Measurements from ENCODE around the gene NEGR1.

NEGR1 gene

DNA sequence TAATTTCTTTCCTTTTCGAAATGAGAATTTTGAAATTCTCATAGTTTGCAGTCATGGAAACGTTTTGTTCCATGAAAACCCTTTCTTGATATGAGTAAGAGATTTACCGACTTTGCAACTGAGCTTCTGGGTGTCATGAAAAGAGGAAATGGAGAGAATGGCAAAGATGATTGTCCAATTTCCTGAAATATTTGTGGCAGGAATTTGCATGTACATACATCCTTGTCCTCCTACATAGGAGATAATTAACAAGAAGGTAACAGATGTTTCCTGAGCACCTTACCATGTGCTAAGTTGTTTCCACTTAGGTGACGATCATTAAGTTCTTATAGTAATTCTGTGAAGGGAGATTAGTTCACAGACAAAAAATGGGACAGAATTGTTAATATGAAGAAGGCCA lies 170.7 kb downstream of the NEGR1 start:
- no peak for DNase-seq

DNA sequence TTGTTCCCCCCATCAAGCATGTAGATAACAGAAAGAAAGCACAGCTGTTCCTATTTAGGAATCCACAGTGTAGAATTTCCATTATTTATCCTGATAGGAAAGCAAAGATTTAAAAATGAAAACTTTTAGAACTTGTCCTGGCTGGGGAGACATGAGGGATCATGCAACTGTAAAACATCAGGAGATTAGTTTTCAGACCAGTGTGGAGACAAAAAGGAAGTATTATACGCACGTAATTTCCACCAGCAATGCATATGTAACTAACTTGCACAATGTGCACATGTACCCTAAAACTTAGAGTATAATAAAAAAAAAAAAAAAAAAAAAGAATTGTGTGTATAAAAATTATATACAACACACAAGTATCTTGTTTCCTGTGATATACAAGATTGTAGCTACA lies 172.4 kb downstream of the NEGR1 start:
- no peak for DNase-seq

DNA sequence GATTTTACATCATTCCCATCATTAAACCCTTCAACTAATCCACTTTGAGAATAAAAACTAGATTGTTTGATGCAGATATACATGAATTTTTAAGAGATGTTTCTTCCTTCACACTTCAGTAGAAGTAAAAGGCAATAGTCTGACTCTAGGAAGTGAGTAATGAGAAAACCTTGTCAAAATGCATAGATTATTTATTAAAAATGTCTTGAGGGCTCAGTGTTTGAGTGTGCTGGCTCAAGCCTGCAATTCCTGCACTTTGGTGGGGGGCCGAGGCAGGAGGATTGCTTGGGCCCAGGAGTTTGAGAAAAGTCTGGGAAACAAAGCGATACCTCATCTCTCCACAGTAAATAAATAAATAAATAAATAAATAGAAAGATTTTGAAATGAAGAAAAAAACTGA lies 177.1 kb downstream of the NEGR1 start:
- no peak for DNase-seq

DNA sequence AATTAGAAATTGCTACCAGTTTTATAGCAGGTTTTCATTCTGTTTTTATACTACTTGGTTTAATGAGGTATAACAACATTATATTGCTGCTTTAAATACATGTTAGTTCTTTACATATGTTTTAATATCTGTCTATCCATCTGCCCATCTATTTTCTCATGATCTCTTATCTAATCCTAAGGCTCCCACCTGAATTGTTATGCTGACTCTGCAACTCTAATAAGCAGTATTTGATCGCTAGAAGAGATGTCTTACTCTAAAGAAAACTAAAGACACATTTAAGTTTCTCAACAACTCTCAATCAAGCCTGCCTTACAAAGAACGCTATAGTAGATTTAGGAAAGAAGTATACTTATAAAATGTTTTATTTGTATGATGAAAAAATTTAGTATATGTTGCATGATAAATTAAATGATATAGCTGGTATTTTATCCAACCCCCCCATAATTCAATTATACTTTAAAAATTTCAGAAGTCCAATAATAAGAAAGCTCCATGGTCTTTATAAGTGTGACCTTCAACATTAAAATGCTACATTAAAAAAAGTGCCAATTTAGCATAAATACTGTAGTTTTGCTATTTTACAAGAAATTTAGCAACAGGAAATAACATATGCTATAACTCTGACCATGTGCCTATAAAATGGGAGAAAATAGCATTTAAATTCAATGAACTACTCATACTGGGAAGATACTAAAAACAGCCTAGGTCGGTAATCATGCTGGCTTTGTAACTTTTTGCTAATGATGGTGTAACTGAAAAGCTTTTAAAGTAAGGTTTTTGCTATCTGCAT lies 180.3 kb downstream of the NEGR1 start:
- no peak for DNase-seq

DNA sequence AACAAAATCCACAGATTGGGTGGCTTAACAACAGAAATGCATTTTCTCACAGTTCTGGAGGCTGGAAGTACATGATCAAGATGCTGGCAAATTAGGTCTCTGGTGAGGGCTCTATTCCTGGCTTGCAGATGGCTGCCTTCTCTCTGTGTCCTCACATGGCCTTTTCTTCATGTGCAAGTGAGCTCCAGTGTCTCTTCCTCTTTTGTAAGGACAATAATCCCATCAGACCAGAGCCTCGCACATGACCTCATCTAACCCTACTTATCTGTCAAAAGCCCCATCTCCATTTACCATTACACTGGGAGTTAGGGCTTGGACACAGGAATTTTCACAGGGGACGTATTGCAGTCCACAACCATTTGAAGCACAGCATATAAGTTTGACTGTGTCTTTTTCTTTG lies 181.6 kb downstream of the NEGR1 start:
- DNase-seq, result no peak

DNA sequence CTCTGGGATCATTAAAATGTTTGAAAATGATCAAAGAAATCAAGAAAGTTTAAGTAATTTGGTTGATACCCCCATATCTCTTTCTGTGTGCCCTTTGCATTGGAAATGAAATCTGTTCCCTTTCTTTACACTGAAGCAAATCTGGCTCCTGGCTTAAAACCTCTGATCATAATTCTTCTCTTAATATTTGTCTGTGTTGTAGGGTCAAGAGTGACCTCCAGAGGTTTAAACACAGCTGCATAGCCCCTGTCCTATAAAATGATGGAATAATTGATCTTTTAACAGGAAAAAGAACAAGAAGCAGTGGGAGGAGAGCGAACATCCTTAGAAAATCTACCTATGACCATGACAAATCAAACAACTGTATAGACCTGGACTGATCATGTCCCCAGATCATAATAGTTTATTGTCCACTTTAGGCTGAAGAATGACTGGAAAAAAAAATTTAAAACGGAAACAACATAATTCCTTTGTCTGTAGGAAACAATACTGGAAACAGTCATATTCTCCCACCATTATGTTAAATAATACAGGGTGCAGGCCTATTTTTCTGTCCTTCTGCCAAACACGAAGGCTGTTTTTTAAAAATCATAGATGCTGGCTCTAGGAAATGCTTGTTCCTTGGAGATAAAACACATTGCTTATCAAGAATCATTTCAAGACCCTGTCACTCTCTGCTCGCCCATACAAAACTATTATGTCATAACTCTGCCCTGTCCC lies 184.3 kb downstream of the NEGR1 start:
- no peak for DNase-seq

DNA sequence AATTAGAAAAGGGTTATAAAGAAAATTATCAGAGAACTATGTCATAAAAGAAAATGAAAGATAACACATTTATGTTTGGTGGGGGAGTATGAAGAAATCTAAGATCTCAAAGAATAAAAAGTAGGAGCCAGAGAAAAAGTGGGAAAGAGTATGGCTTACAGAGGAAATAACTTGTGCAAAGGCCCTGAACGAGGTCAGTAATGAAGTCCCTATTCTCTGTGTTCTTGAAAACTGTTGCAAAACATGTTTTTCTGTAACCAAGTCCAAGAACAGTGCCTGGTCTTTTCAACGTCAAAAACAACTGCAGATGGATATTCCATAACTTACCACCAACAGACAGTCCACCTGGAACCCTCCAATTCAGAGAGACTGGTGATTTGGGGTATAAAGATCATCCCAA lies 188.1 kb downstream of the NEGR1 start:
- DNase-seq, result no peak

DNA sequence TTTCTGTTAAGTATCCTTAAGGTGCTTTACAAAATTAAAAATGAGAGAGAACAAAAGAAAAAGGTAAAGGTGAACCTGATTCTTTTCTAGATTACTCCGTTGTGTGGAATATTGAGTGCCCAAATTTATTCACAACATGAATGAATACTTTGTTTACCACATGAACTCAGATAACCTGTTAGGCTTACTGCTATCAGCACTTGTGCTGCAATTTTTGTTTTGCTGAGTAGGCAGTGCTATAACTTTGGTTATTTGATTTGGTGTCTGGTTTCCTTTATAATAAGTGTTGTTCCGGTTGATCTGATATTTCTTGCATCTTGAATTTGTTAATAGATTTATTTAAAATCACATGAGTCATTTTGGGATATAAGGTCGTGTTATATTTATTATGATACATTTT lies 195.9 kb downstream of the NEGR1 start:
- DNase-seq, result no peak

DNA sequence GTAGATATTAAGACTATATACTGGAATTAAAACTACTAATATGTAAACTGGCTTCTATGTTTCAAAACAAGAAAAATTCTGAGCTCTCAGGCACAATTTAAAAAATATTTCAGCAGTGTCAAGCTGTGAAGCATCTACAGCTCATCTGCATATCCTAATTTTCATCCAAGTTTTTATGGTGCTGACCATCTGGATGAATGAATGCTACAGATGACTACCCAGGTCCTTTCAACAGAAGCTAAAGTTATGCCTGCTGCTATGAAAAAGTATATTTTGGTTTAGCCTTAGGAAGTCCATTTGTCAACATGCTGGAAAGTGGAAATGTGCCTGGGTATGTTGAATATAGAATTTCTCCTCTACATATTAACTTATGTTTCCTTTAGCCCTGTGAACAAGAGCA lies 206.9 kb downstream of the NEGR1 start:
- DNase-seq, result no peak

DNA sequence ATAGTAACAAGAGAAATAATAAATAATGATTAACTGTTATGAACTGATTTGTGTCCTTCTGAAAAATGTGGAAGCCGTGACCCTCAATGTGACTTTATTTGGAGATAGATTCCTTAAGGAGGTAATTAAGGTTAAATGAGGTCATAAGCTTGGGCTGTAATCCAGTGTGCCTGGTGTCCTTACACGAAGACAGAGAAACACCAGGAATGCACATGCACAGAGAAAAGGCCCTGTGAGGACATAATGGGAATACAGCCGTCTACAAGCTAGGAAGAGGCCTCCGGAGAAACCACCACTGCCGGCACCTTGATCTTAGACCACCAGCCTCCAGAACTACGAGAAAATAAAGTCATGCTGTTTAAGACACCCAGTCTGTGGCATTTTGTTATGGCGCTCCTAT lies 215.9 kb downstream of the NEGR1 start:
- no peak for DNase-seq

DNA sequence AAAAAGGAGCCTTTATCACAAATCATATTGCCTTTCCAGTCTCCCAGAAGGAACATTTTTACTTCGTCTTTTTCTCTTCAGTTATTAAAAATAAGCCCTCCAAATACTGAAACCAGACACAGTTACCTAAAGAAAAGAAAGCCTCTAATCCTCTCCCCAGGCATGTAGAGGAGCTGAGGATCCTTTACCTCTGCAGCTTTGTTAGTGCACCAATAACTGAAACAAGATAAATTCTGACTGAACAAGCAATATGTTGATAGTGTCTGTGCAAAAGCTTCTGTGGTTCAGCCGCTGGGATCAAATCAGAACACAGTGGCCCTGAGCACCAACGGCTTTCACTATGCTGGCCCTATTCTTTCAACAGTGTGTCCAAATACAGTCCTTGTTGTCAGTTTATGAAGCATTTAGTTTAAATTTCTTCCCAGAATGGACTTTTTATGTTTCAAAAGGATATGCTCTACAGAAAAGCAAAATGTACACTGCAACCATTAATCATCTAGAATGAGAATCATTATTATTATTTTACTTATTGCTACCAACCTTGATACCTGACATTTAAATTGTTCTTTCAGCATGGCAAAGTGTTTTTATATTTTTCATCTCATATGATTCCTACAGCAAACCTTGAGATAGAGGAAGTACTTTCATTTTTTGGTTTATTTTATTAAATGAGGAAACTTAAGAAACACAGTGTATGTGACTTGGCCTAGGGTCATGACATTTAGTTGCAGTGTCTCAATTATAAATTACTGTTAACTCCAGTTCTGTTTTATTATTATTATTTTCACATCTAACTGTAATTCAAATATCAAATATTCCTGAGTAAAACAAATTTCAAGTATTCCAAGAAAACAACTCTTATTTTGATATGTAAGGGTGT lies 217.9 kb downstream of the NEGR1 start:
- no peak for DNase-seq

DNA sequence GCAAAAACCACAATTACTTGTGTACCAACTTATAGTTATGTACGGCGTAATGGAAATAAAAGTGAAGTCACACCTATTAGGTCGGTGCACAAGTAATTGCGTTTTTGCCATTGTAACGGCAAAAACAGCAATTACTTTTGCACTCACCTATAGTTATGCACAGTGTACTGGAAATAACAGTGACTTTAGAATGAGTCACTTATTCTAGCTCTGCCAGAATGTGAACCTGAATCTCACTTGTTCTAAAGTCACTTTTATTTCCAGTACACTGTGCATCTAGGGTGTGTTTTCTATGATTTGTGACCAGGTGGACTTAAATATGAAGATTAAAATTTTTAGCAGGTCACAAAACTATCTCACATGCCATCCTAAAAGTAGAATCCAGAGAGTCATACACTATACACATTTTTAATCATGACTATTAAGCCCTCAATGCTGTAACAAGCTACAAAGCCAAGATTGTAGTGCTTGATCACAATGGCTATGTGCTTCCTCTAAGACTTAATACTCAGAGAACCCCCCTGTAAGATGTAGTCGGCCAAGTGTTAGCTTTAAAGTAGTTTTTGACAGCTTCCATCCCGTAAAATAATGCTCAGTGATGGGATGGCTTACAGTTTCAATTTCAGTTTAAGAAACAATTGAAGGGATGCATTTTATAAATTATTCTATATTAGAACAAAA lies 218.8 kb downstream of the NEGR1 start:
- DNase-seq, result no peak

DNA sequence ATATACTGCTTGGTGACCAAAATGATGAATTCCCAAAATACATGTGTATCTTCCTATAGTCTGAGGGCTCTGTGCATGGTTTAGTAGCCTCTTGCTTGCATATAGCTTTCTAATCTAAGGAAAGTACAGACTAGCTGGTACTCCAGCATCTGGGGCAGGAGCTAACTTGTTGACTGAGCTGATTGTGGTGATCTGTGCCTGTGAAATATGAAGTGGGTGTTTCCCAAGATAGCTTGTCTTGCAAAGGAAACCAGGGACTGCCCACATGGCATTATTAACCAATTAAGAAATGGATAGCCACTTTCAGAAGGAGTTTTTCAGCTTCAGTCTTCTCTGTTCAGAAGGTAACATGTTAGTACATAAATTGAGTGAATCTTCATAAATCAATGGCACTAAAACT lies 219.8 kb downstream of the NEGR1 start:
- no peak for DNase-seq

DNA sequence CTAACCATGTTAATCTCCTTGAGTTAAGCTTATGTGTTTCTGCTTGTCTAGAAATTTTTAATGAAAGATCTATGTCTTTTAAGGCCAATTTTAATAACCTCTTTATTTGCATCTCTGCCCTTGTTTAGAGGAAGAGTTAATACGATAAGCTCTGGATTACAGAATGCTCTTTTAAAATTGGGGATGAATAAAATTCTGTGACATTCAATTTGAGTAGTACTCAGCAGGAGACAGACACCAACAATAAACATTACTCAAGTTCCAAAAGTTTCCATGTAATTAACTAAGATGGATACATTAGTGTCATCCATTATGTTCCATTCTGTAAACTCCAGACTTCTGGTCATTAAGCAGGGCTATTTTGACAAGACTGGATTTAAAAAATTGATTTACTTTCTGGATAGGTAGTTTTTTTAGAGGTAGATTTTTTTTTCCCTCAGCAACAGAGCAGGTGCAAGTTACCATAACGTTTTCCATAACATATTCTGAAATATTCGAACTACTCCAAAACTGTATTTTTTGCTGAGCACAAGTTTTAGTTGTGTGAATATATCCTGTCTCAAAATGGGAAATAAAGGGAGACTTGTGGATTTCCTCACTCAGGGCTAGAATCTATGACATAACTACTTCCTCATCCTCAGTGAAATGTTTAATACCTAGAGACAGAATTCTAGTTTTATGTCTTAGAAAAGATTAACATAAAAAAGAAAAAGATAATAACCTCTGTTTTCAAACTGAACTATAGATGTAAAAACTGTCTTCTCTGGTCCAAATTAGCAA lies 221.7 kb downstream of the NEGR1 start:
- DNase-seq, result no peak

DNA sequence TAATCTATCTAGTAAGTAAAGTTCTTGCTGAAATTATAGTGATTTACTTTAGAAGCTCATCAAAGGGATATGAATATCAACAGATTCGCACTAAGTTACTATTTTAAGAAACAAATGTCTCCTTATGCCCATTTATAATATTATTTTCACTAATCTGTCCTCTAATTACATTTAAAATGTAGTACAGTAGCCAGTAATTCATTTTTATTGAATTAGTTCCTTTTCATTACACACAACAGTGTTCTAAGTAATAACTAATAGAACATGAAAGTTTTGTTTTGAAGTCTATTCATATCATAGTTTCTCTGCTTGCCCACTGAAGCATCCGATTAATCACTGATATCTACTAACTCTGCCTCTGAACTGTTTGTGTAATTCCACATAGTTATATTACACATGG lies 225.8 kb downstream of the NEGR1 start:
- no peak for DNase-seq

DNA sequence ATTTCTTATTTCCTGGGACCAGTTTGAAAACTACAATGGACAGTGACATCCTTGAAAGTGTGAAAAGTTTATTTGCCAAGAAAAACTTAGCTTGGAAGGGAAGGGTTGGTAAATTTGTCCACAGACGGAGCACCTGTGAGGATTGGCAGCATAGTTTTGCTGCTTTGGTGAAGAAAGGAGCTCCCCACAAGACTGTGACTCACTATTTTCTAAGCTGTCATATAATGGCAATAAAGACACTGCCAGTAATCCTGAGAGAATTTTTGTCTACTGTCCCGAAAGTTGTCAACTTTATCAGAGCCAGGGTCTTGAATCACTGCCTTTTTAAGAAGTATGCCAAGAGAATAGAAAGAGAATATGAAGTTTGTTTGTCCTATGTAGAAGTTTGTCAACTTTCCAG lies 230.8 kb downstream of the NEGR1 start:
- DNase-seq, result no peak

DNA sequence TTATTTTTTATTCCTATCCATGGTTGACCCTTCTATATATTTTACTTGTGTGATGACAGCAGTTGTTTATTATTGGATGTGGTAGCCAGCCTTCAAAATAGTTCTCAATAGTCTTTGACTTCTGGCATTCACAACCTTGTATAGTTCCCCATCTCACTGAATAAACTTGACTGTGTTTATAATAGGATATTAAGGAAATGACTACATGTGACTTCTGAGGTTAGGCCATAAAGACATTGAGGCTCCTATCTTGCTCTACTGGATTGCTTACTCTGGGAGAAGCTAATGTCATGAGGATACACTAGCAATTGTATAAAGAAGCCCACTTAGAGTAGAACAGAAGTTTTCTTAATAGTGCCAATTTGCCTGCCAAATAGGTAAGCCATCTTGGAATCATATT lies 231.8 kb downstream of the NEGR1 start:
- no peak for DNase-seq

DNA sequence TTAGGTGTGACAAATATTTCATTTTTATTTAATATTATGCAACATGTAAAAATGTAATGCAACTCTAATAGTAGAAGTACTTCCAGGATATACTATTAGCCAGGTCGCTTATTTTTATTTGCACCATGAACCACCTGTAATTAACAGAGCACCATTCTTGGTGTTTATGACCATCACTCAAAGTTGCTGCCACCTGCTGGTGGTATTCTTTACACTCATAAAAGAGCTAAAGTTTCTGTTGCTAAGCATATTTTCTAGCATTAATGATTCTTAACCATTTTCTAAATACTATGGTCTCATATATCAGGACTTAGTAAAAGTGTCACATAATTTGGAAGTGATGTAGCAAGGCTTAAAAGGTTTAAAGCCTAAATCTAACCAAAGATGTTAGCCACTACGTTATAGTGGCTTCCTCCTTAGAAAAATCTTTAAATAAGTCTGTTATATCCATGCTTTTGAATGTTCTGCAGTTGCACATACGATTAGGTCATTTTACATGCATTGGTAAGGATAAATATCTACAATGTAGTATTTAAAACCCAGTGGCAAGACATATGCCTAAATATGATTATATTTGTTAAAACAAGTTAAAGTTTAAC lies 244.5 kb downstream of the NEGR1 start:
- DNase-seq, result peak in 1 of 2 experiments; percentile 5

DNA sequence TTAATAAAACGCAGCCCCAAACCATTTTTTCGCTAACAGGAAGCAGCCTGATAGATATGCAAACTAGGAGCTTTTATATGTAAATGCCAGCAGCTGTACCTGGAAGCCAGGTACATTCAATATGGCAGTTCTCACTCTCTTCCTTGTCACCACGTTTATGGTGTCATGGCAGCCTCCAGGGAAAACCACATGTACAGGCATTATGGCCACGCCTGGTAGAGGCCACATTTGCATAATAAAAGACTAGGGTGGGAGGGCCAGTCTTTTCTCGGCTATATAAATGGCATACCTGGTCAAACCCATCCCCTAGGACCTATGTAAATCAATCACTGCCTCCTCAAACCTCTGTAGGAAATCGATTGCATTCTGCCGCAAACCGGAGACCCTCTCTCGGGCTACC lies 247.5 kb downstream of the NEGR1 start:
- no peak for DNase-seq

DNA sequence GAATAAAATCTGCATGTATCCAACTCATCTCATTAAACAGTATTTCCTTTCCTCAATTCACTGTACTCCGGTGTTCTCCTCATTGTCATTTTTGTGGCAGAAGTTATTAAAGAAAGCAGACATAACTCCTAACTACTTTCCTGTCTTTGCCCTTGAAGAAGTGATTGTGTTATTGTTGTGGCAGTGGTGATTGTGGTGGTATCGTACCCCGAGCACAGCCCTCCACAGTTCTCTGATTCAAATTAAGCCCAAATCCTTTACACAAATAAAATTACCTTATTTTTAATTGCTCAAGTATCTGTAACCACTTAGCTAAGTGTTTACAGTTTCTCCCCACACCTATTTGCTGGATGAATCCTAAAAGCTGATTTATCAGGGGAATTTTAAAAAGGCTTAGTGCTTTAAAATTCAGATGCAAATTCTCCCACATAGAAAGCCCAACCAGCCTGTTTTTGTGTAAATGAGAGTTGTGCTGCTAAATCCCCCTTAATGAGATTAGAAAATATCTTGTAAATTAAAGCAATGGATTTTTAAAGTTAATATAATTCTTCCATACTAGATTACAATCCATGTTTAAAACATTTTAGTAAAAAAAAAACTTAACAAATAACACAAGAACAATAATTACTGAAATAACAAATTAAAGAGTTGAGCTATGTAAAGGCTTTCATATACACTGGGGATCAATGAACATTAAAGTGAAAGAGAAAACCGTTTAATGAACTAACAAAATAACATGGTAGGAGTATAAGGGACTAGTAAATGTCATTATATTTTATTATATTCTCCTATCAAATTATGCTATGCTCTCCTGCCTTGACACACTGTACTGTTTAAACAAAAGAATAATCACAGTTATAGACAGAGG lies 259.0 kb downstream of the NEGR1 start:
- no peak for DNase-seq

DNA sequence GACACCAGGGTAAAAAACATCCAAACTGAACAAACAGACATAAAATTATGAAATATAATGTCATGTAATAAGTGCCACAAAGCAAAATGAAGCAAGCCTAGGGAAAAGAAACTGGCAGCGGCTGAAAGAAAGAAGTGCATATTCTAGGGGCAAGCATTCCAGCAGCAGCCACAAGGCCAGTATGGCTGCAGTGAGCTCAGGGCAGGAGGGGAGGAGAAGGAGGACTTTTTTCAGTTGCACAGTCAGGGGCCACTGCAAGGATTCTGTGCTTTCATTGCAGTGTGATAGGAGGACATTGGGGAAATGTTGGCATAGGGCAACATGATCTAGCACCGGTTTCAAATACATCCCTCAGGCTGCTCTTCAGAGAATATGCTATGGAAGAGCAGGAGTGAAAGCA lies 263.8 kb downstream of the NEGR1 start:
- DNase-seq, result no peak

Measured in activated CD4-positive, alpha-beta T cell treated with anti-CD3 and anti-CD28 coated beads, Interleukin-2, amount 50 U/mL, for 48 hours (primary cell).